ENCODE data around the gene CLCNKB.

The CLCNKB gene

GRCh38 chr1:16077406-16078245, 34.0 kb downstream of the CLCNKB start:
- DNase-seq, result no peak

GRCh38 chr1:16078925-16079656, 35.5 kb downstream of the CLCNKB start:
- DNase-seq, result peak; percentile 90

- DNase-seq, result no peak
Measured at GRCh38 chr1:16080422-16081150, 37.0 kb downstream of the CLCNKB start.

- DNase-seq, result no peak
Measured at GRCh38 chr1:16081636-16082035, 38.1 kb downstream of the CLCNKB start.

GRCh38 chr1:16082283-16083038, 38.9 kb downstream of the CLCNKB start:
- DNase-seq, result peak; percentile 67

- DNase-seq, result no peak
Measured at GRCh38 chr1:16083486-16083885, 39.9 kb downstream of the CLCNKB start.

GRCh38 chr1:16085522-16085921, 41.9 kb downstream of the CLCNKB start:
- DNase-seq, result peak; percentile 30

- peak; percentile 18 for DNase-seq
Measured at GRCh38 chr1:16087733-16088132, 44.2 kb downstream of the CLCNKB start.

- DNase-seq, result peak; percentile 37
Measured at GRCh38 chr1:16088351-16088911, 44.8 kb downstream of the CLCNKB start.

- peak; percentile 26 for DNase-seq
Measured at GRCh38 chr1:16088996-16089395, 45.4 kb downstream of the CLCNKB start.

- peak; percentile 35 for DNase-seq
Measured at GRCh38 chr1:16090076-16090826, 46.7 kb downstream of the CLCNKB start.

- peak; percentile 10 for DNase-seq
Measured at GRCh38 chr1:16091296-16091695, 47.7 kb downstream of the CLCNKB start.

- peak; percentile 35 for DNase-seq
Measured at GRCh38 chr1:16092097-16092922, 48.7 kb downstream of the CLCNKB start.

GRCh38 chr1:16092923-16093511, 49.4 kb downstream of the CLCNKB start:
- no peak for DNase-seq

- peak; percentile 15 for DNase-seq
Measured at GRCh38 chr1:16093611-16094010, 50.0 kb downstream of the CLCNKB start.

- peak; percentile 13 for DNase-seq
Measured at GRCh38 chr1:16094453-16095158, 51.0 kb downstream of the CLCNKB start.

GRCh38 chr1:16095447-16095846, 51.9 kb downstream of the CLCNKB start:
- DNase-seq, result peak; percentile 30

GRCh38 chr1:16099412-16099811, 55.8 kb downstream of the CLCNKB start:
- no peak for DNase-seq

GRCh38 chr1:16101623-16102022, 58.0 kb downstream of the CLCNKB start:
- no peak for DNase-seq

Measured in right forelimb (tissue), 1 donor.